ENCODE data around the gene POLDIP3. TPM values are rescaled to one million over a fixed set of nuclear protein-coding genes. Genes with fewer than 3 reads are reported as not detected.
"Not testable (repeated sequence)": the region's sequence is repeated elsewhere in the genome, so short reads cannot be mapped to it uniquely, and the experiment has no call there.

The POLDIP3 gene
- total RNA-seq, 2 donors from 2014 or later = 20.2 to 29.5 TPM

GRCh38 chr22:42574046-42574445 is 40.6 kb downstream of the POLDIP3 start:
- H3K36me3 ChIP-seq = peaks cover 32% of the 10 kb centered on the region
- H3K9me3 ChIP-seq; DNase-seq (ENCODE audit: low spot score); H3K4me1 ChIP-seq; H3K4me3 ChIP-seq; H3K27me3 ChIP-seq: not testable (repeated sequence)
- peak overlapping the region in 1 of 2 donors; percentile 2 for H3K27ac ChIP-seq

- not testable (repeated sequence) for H3K4me1 ChIP-seq; DNase-seq (ENCODE audit: low spot score); H3K9me3 ChIP-seq; H3K4me3 ChIP-seq; H3K27ac ChIP-seq; H3K27me3 ChIP-seq
- H3K36me3 ChIP-seq = peaks cover 14% of the 10 kb centered on the region
Observed at GRCh38 chr22:42571068-42571467, 43.6 kb downstream of the POLDIP3 start.

- not testable (repeated sequence) for H3K4me3 ChIP-seq; H3K4me1 ChIP-seq; H3K9me3 ChIP-seq; H3K27ac ChIP-seq; DNase-seq (ENCODE audit: low spot score); H3K27me3 ChIP-seq
- H3K36me3 ChIP-seq = peaks cover 14% of the 10 kb centered on the region
Observed at GRCh38 chr22:42570580-42570979, 44.1 kb downstream of the POLDIP3 start.

GRCh38 chr22:42567950-42568349 is 46.7 kb downstream of the POLDIP3 start:
- H3K36me3 ChIP-seq; H3K4me1 ChIP-seq; H3K27ac ChIP-seq; H3K4me3 ChIP-seq; DNase-seq (ENCODE audit: low spot score); H3K9me3 ChIP-seq; H3K27me3 ChIP-seq: not testable (repeated sequence)

GRCh38 chr22:42565956-42566355 is 48.7 kb downstream of the POLDIP3 start:
- Histone ChIP-seq H3K4me3 (no peak overlapping the region), H3K9me3 (no peaks in the 10 kb centered on the region), H3K36me3 (no peaks in the 10 kb centered on the region), H3K27ac (no peak overlapping the region), H3K4me1 (peaks cover 0 to 14% of the 10 kb centered on the region in 2 donors), H3K27me3 (no peaks in the 10 kb centered on the region)
- no peak for TF ChIP-seq CTCF (IDR thresholded peaks at IDR 0.05)
- no peak for DNase-seq (ENCODE audit: low spot score)

GRCh38 chr22:42564699-42565098 is 50.0 kb downstream of the POLDIP3 start:
- DNase-seq (ENCODE audit: low spot score) = no peak
- Histone ChIP-seq H3K4me3 (no peak overlapping the region), H3K36me3 (no peaks in the 10 kb centered on the region), H3K4me1 (peaks cover 0 to 14% of the 10 kb centered on the region in 2 donors), H3K27ac (no peak overlapping the region), H3K9me3 (no peaks in the 10 kb centered on the region), H3K27me3 (no peaks in the 10 kb centered on the region)
- no peak for TF ChIP-seq CTCF (IDR thresholded peaks at IDR 0.05)

GRCh38 chr22:42563943-42564342 is 50.7 kb downstream of the POLDIP3 start:
- H3K27ac ChIP-seq; H3K9me3 ChIP-seq; H3K4me3 ChIP-seq; DNase-seq (ENCODE audit: low spot score); H3K36me3 ChIP-seq; H3K27me3 ChIP-seq: not testable (repeated sequence)
- H3K4me1 ChIP-seq = peaks cover 0 to 14% of the 10 kb centered on the region in 2 donors

GRCh38 chr22:42562684-42563083 is 52.0 kb downstream of the POLDIP3 start:
- Histone ChIP-seq H3K4me1 (peaks cover 0 to 14% of the 10 kb centered on the region in 2 donors), H3K27ac (no peak overlapping the region), H3K36me3 (no peaks in the 10 kb centered on the region), H3K4me3 (no peak overlapping the region), H3K9me3 (no peaks in the 10 kb centered on the region), H3K27me3 (no peaks in the 10 kb centered on the region)
- no peak for DNase-seq (ENCODE audit: low spot score)
- no peak for TF ChIP-seq CTCF (IDR thresholded peaks at IDR 0.05)

Measured in right atrium auricular region (tissue), 2 donors.